ENCODE results near the gene MPP2. TPM values are rescaled to one million over a fixed set of nuclear protein-coding genes. Genes with fewer than 3 reads are reported as not detected.

Gene MPP2
- total and polyA plus RNA-seq, 2 experiments from 2014 or later, result 23.4 to 25.4 TPM

DNA sequence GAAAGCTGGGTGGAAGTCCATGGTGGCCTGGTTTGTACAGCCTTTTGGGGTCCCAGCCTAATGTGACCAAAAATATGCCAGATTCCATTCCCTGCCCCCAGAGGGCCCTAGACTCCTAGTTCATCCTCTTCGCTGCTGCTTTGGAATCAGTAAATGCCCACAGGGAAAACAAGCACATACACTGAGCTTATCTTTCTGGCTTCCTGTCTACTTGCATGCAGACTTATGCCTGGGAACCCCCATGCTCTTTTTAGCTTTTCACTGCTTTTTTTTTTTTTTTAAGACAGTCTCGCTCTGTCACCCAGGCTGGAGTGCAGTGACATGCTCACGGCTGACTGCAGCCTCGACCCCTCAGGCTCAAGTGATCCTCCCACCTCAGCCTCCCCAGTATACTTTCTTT is 66.5 kb downstream of the MPP2 start:
- Histone ChIP-seq H3K4me1 (ENCODE audit: low read depth) (no peaks in the 10 kb centered on the region), H3K4me3 (no peak overlapping the region), H3K27me3 (no peaks in the 10 kb centered on the region), H3K9me3 (ENCODE audit: low read depth) (no peaks in the 10 kb centered on the region), H3K36me3 (no peaks in the 10 kb centered on the region), H3K27ac (no peak overlapping the region)
- peak; percentile 31 to 73 for DNase-seq (ENCODE audit: low read depth in 1 of 2, low spot score in 1 of 2)
- TF ChIP-seq, protein P1, sequence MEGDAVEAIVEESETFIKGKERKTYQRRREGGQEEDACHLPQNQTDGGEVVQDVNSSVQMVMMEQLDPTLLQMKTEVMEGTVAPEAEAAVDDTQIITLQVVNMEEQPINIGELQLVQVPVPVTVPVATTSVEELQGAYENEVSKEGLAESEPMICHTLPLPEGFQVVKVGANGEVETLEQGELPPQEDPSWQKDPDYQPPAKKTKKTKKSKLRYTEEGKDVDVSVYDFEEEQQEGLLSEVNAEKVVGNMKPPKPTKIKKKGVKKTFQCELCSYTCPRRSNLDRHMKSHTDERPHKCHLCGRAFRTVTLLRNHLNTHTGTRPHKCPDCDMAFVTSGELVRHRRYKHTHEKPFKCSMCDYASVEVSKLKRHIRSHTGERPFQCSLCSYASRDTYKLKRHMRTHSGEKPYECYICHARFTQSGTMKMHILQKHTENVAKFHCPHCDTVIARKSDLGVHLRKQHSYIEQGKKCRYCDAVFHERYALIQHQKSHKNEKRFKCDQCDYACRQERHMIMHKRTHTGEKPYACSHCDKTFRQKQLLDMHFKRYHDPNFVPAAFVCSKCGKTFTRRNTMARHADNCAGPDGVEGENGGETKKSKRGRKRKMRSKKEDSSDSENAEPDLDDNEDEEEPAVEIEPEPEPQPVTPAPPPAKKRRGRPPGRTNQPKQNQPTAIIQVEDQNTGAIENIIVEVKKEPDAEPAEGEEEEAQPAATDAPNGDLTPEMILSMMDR (IDR thresholded peaks at IDR 0.05; ENCODE audit: low read depth, low read length), result peak; percentile 53

DNA sequence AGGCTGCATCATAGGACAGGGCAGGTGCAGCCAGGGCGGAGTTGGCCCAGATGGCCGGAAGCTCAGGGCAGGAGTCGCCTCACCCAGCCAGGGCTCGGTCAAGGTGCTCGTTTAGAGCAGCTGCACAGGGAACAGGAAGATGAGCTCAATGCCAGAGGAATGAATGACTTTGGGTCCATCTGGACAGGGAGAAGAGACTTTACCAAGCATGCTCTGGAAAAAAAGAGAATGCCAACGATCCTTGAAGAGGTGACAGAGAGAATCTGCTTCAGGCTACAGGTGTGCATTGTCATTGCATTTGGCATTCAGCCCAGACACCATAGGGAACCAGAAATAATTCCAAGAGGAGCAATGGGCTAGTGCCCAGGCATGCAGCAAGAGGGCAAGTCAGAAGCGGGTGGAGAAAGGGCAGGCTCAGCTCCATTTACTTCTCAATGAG is 67.6 kb downstream of the MPP2 start:
- no peak for DNase-seq (ENCODE audit: low read depth in 1 of 2, low spot score in 1 of 2)
- Histone ChIP-seq H3K4me3 (no peak overlapping the region), H3K4me1 (ENCODE audit: low read depth) (no peaks in the 10 kb centered on the region), H3K27ac (no peak overlapping the region), H3K27me3 (no peaks in the 10 kb centered on the region), H3K36me3 (no peaks in the 10 kb centered on the region), H3K9me3 (ENCODE audit: low read depth) (no peaks in the 10 kb centered on the region)
- TF ChIP-seq, protein P1 (IDR thresholded peaks at IDR 0.05; ENCODE audit: low read depth, low read length), result no peak

GRCh38 chr17:43834106-43834505 is 73.2 kb downstream of the MPP2 start:
- H3K4me3 ChIP-seq, result no peak overlapping the region
- H3K27ac ChIP-seq, result no peak overlapping the region
- TF ChIP-seq, protein P1 (IDR thresholded peaks at IDR 0.05; ENCODE audit: low read depth, low read length), result no peak
- H3K4me1 ChIP-seq (ENCODE audit: low read depth), result peaks cover 9% of the 10 kb centered on the region
- no peaks in the 10 kb centered on the region for H3K27me3 ChIP-seq
- H3K36me3 ChIP-seq, result no peaks in the 10 kb centered on the region
- DNase-seq (ENCODE audit: low read depth in 1 of 2, low spot score in 1 of 2), result peak in 1 of 2 donors; percentile 70
- no peaks in the 10 kb centered on the region for H3K9me3 ChIP-seq (ENCODE audit: low read depth)

DNA sequence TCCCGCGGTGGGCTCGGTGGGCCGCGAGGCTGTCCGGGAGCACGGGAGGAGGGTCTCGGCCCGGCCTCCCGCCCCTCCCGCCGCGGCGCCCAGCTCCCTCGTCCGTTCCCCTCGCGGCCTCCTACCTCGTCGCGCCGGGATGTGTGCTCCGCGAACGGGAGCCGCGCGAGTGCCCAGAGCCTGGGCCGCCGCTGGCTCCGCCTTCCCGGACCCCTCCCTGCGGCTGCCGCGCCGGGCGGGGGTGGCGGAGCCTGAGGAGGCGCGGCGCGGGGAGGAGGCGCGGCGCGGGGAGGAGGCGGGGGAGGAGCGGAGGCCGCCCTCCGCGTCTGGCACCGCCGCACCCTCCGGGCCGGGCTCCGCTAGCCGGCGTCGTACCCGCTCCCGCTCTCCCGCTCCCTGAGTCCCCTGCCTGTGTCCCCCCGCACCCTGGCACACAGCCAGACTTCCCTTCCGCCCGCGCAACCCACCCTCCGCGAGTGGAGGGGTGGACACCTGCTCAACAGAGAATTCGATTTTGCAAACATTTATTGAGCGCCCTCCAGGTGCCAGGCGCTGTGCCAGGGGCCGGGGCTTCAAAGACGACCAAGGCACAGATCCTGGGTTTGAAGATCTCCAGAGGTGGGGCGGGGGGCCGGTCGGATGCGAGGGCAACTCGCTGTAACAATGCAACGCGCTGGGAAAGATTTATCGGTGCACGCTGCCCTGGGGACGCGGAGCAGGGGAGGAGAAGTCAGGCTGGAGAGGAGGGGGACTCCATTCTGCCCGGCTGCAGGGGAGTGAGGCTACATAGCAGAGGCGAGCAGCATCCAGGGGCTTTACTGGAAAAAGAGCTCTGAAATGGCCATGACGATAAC is 74.1 kb downstream of the MPP2 start, which contains the start of gene MPP3:
TSS of gene MPP3 (minus strand) at position 171 of the 854 bp plus-strand sequence. CDS start 1,240 bp downstream, outside the sequence.
- Histone ChIP-seq H3K4me1 (ENCODE audit: low read depth) (peaks cover 9% of the 10 kb centered on the region), H3K27me3 (no peaks in the 10 kb centered on the region), H3K36me3 (no peaks in the 10 kb centered on the region), H3K4me3 (peak within 1 kb of the TSS; percentile 63), H3K27ac (no peak within 1 kb of the TSS), H3K9me3 (ENCODE audit: low read depth) (no peaks in the 10 kb centered on the region)
- DNase-seq (ENCODE audit: low read depth in 1 of 2, low spot score in 1 of 2), result peak; percentile 80 to 87
- TF ChIP-seq, protein P1 (IDR thresholded peaks at IDR 0.05; ENCODE audit: low read depth, low read length), result no peak

- Histone ChIP-seq H3K9me3 (ENCODE audit: low read depth) (no peaks in the 10 kb centered on the region), H3K36me3 (no peaks in the 10 kb centered on the region), H3K4me3 (peak overlapping the region; percentile 63), H3K27me3 (no peaks in the 10 kb centered on the region), H3K4me1 (ENCODE audit: low read depth) (peaks cover 9% of the 10 kb centered on the region), H3K27ac (no peak overlapping the region)
- peak; percentile 54 to 68 for DNase-seq (ENCODE audit: low read depth in 1 of 2, low spot score in 1 of 2)
- TF ChIP-seq, protein P1 (IDR thresholded peaks at IDR 0.05; ENCODE audit: low read depth, low read length), result no peak
These were observed 75.0 kb downstream of the MPP2 start for GRCh38 chr17:43832168-43832975.

All from cardiac muscle cell (in vitro differentiated cells and primary cell).